ENCODE results near the gene ATP5MC2.

ATP5MC2 gene

GRCh38 chr12:53625946-53626701 lies 49.8 kb downstream of the ATP5MC2 start, which contains the start of gene ATF7:
TSS of gene ATF7 (minus strand) at chr12:53626382. CDS start at chr12:53601000, 25,382 bp downstream.
- in situ Hi-C loops (cut with MboI; ENCODE audit: low pct_unique_long_range_greater_than_20kb, low sequenced_read_pairs, unreplicated experiment) = no loop called here
- no peak for TF ChIP-seq CTCF (IDR thresholded peaks at IDR 0.05; ENCODE audit: extremely low read depth, insufficient read depth, missing control alignments)
- DNase-seq (ENCODE audit: low spot score) = peak; percentile 94

GRCh38 chr12:53625373-53625945 lies 50.4 kb downstream of the ATP5MC2 start:
- no peak for TF ChIP-seq CTCF (IDR thresholded peaks at IDR 0.05; ENCODE audit: extremely low read depth, insufficient read depth, missing control alignments)
- no peak for DNase-seq (ENCODE audit: low spot score)
- in situ Hi-C loops (cut with MboI; ENCODE audit: low pct_unique_long_range_greater_than_20kb, low sequenced_read_pairs, unreplicated experiment) = no loop called here

- no peak for TF ChIP-seq CTCF (IDR thresholded peaks at IDR 0.05; ENCODE audit: extremely low read depth, insufficient read depth, missing control alignments)
These were observed 50.9 kb downstream of the ATP5MC2 start for GRCh38 chr12:53624956-53625355.

GRCh38 chr12:53624458-53624857 lies 51.4 kb downstream of the ATP5MC2 start:
- in situ Hi-C loops (cut with MboI; ENCODE audit: low pct_unique_long_range_greater_than_20kb, low sequenced_read_pairs, unreplicated experiment) = no loop called here
- TF ChIP-seq CTCF (IDR thresholded peaks at IDR 0.05; ENCODE audit: extremely low read depth, insufficient read depth, missing control alignments) = no peak
- no peak for DNase-seq (ENCODE audit: low spot score)

More at GRCh38 chr12:53624956-53625355, 50.9 kb downstream of the ATP5MC2 start:
- in situ Hi-C loops (cut with MboI; ENCODE audit: low pct_unique_long_range_greater_than_20kb, low sequenced_read_pairs, unreplicated experiment) = no loop called here
- DNase-seq (ENCODE audit: low spot score) = no peak

- in situ Hi-C loops (cut with MboI; ENCODE audit: low pct_unique_long_range_greater_than_20kb, low sequenced_read_pairs, unreplicated experiment) = no loop called here
- no peak for DNase-seq (ENCODE audit: low spot score)
- no peak for TF ChIP-seq CTCF (IDR thresholded peaks at IDR 0.05; ENCODE audit: extremely low read depth, insufficient read depth, missing control alignments)
These were observed 52.1 kb downstream of the ATP5MC2 start for GRCh38 chr12:53623548-53624385.

GRCh38 chr12:53622724-53623123 lies 53.2 kb downstream of the ATP5MC2 start:
- in situ Hi-C loops (cut with MboI; ENCODE audit: low pct_unique_long_range_greater_than_20kb, low sequenced_read_pairs, unreplicated experiment) = no loop called here
- no peak for DNase-seq (ENCODE audit: low spot score)
- TF ChIP-seq CTCF (IDR thresholded peaks at IDR 0.05; ENCODE audit: extremely low read depth, insufficient read depth, missing control alignments) = no peak

Data from GM13977 (cell line).